ENCODE results near the gene ZNF594. TPM values are rescaled to one million over a fixed set of nuclear protein-coding genes. Genes with fewer than 3 reads are reported as not detected.
A peak's percentile ranks its signal among the peaks of the same experiment; 100 is the strongest.

The ZNF594 gene
- total and polyA plus RNA-seq, 2 experiments from 2014 or later = 3.1 to 6.2 TPM

DNA sequence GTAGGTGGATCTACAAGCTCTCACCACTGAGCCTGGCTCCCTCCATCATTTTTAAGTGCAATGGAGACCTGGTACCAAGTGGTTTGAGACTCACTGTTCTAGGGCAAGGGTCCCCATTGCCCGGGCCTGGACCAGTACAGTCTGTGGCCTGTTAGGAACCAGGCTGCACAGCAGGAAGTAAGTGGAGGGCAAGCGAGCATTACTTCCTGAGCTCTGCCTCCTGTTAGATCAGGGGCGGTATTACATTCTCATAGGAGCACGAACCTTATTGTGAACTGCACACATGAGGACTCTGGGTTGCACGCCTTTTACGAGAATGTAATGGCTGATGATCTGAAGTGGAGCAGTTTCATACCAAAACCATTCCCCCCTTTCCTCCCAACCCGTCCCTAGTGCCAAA is 6.8 kb upstream of the ZNF594 start:
- in situ Hi-C loops (cut with MboI) = no loop called here
- H3K4me3 ChIP-seq = no peak overlapping the region
- no peak overlapping the region for H3K9ac ChIP-seq
- no peaks in the 10 kb centered on the region for H3K27me3 ChIP-seq (replicated peaks; ENCODE audit: insufficient read depth)
- H3K9me3 ChIP-seq (ENCODE audit: low read depth) = no peaks in the 10 kb centered on the region
- DNase-seq = no peak
- no peak overlapping the region for H3K4me2 ChIP-seq (ENCODE audit: unreplicated experiment)
- H3K27ac ChIP-seq = no peak overlapping the region
- no peaks in the 10 kb centered on the region for H4K20me1 ChIP-seq (ENCODE audit: insufficient read depth)
- WGBS, 2 experiments (ENCODE audit: low coverage in 1 of 2, low lambda C conversion rate in 2 of 2, missing lambda C conversion rate in 2 of 2) = 87 to 88% methylated on average over 7 of the region's 7 CpGs
- no peaks in the 10 kb centered on the region for H3K9me2 ChIP-seq (ENCODE audit: insufficient read depth)
- H3K4me1 ChIP-seq (ENCODE audit: insufficient read depth) = peaks cover 15% of the 10 kb centered on the region
- no peak overlapping the region for H2AFZ ChIP-seq
- peaks cover 3% of the 10 kb centered on the region; the same call in 1 of the 2 replicates for H3K79me2 ChIP-seq (ENCODE audit: insufficient read depth)
- H3F3A ChIP-seq (ENCODE audit: insufficient read depth) = peaks cover 7% of the 10 kb centered on the region; the same call in 1 of the 2 replicates
- TF ChIP-seq EZH2phosphoT487 (IDR thresholded peaks at IDR 0.05; ENCODE audit: insufficient read depth, low read depth) = no peak
- no peak for TF ChIP-seq EZH2 (IDR thresholded peaks at IDR 0.05; ENCODE audit: insufficient read depth, poor library complexity, severe bottlenecking)
- H3K36me3 ChIP-seq (ENCODE audit: low read depth) = no peaks in the 10 kb centered on the region

DNA sequence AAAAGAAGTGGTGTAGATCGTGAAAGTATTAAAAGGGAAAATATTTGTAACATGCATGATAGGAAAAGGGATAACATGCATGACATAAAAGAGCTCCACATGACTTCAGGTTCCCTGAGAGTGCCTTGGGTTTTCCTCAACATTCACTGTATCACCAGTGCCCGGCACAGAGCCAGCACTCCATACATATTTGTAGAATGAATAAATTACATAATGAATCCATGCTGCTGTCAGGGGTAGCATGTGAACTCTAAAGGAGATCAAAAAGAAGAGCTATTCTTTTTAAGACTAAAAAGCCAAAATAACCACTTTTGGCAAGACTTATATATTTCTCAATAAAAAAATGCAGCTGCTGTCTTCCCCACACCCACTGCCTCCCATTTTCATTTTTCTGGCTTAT is 2.7 kb upstream of the ZNF594 start:
- H3K4me3 ChIP-seq = no peak overlapping the region
- no peaks in the 10 kb centered on the region for H4K20me1 ChIP-seq (ENCODE audit: insufficient read depth)
- H3K9me2 ChIP-seq (ENCODE audit: insufficient read depth) = no peaks in the 10 kb centered on the region
- no peak overlapping the region for H3K4me2 ChIP-seq (ENCODE audit: unreplicated experiment)
- H3K9me3 ChIP-seq (ENCODE audit: low read depth) = no peaks in the 10 kb centered on the region
- H3K9ac ChIP-seq = no peak overlapping the region
- H2AFZ ChIP-seq = no peak overlapping the region
- 68 to 77% methylated on average over 2 of the region's 2 CpGs for WGBS, 2 experiments (ENCODE audit: low coverage in 1 of 2, low lambda C conversion rate in 2 of 2, missing lambda C conversion rate in 2 of 2)
- H3K36me3 ChIP-seq (ENCODE audit: low read depth) = no peaks in the 10 kb centered on the region
- no peaks in the 10 kb centered on the region for H3K27me3 ChIP-seq (replicated peaks; ENCODE audit: insufficient read depth)
- peaks cover 34% of the 10 kb centered on the region for H3K79me2 ChIP-seq (ENCODE audit: insufficient read depth)
- TF ChIP-seq EZH2 (IDR thresholded peaks at IDR 0.05; ENCODE audit: insufficient read depth, poor library complexity, severe bottlenecking) = no peak
- no peak for TF ChIP-seq EZH2phosphoT487 (IDR thresholded peaks at IDR 0.05; ENCODE audit: insufficient read depth, low read depth)
- in situ Hi-C loops (cut with MboI) = no loop called here
- DNase-seq = peak; percentile 72
- H3K27ac ChIP-seq = no peak overlapping the region
- H3K4me1 ChIP-seq (ENCODE audit: insufficient read depth) = peaks cover 7% of the 10 kb centered on the region; the same call in 1 of the 2 replicates
- H3F3A ChIP-seq (ENCODE audit: insufficient read depth) = peaks cover 13% of the 10 kb centered on the region; the same call in 1 of the 2 replicates

DNA sequence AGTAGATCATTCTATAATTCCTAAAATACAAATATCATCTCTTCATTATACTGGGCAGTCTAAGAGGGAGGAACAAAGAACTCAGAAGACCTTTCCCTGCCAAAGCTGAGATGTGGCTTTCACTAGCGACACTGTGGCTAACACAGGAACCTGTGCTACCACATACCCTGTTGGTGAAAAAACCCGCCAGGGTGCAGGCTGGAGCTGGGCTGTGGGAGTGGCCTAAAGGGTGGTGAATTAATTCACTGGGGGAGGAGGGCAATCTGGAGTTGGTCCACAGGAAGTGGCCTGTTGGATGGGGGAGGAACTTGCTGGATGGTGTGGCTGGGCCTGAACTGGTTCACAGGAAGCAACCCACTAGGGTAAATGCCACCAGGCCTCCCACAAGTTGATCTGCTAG is 7.4 kb downstream of the ZNF594 start:
- H3K4me3 ChIP-seq = no peak overlapping the region
- TF ChIP-seq EZH2 (IDR thresholded peaks at IDR 0.05; ENCODE audit: insufficient read depth, poor library complexity, severe bottlenecking) = no peak
- TF ChIP-seq EZH2phosphoT487 (IDR thresholded peaks at IDR 0.05; ENCODE audit: insufficient read depth, low read depth) = no peak
- H3K9ac ChIP-seq = no peak overlapping the region
- peaks cover 17% of the 10 kb centered on the region for H3K9me3 ChIP-seq (ENCODE audit: low read depth)
- no peak overlapping the region for H3K4me2 ChIP-seq (ENCODE audit: unreplicated experiment)
- no peak overlapping the region for H2AFZ ChIP-seq
- H3K79me2 ChIP-seq (ENCODE audit: insufficient read depth) = peaks cover 3% of the 10 kb centered on the region
- H3K27me3 ChIP-seq (replicated peaks; ENCODE audit: insufficient read depth) = no peaks in the 10 kb centered on the region
- 95 to 100% methylated on average over 2 of the region's 2 CpGs for WGBS, 2 experiments (ENCODE audit: low coverage in 1 of 2, low lambda C conversion rate in 2 of 2, missing lambda C conversion rate in 2 of 2)
- peaks cover 30% of the 10 kb centered on the region for H3K36me3 ChIP-seq (ENCODE audit: low read depth)
- no peak overlapping the region for H3K27ac ChIP-seq
- H3K9me2 ChIP-seq (ENCODE audit: insufficient read depth) = no peaks in the 10 kb centered on the region
- no peaks in the 10 kb centered on the region for H4K20me1 ChIP-seq (ENCODE audit: insufficient read depth)
- H3F3A ChIP-seq (ENCODE audit: insufficient read depth) = peaks cover 27% of the 10 kb centered on the region
- H3K4me1 ChIP-seq (ENCODE audit: insufficient read depth) = no peaks in the 10 kb centered on the region
- in situ Hi-C loops (cut with MboI) = no loop called here
- no peak for DNase-seq

DNA sequence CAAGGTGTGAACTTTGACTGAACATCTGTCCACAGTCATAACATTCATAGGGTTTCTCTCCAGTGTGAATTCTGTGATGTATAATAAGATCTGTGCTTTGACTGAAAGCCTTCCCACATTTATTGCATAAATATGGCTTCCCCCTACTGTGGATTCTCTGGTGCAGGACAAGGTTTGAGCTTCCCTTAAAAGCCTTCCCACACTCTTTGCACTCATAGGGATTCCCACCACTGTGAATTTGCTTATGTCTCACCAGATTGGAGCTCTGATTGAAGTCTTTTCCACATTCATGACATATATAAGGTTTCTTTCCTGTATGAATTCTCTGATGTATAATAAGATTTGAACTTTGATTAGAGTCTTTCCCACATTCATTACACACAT is 8.3 kb downstream of the ZNF594 start:
- Histone ChIP-seq H3K4me2 (ENCODE audit: unreplicated experiment) (no peak overlapping the region), H3K9ac (no peak overlapping the region), H3K79me2 (ENCODE audit: insufficient read depth) (no peaks in the 10 kb centered on the region), H3K27ac (no peak overlapping the region), H3K4me1 (ENCODE audit: insufficient read depth) (no peaks in the 10 kb centered on the region), H3K9me2 (ENCODE audit: insufficient read depth) (no peaks in the 10 kb centered on the region), H3K27me3 (replicated peaks; ENCODE audit: insufficient read depth) (no peaks in the 10 kb centered on the region), H4K20me1 (ENCODE audit: insufficient read depth) (no peaks in the 10 kb centered on the region), H3K36me3 (ENCODE audit: low read depth) (peaks cover 32% of the 10 kb centered on the region), H3F3A (ENCODE audit: insufficient read depth) (peaks cover 27% of the 10 kb centered on the region), H3K9me3 (ENCODE audit: low read depth) (peaks cover 17% of the 10 kb centered on the region), H2AFZ (no peak overlapping the region), H3K4me3 (no peak overlapping the region)
- TF ChIP-seq EZH2phosphoT487 (IDR thresholded peaks at IDR 0.05; ENCODE audit: insufficient read depth, low read depth) (no peak), EZH2 (IDR thresholded peaks at IDR 0.05; ENCODE audit: insufficient read depth, poor library complexity, severe bottlenecking) (no peak)
- no peak for DNase-seq
- in situ Hi-C loops (cut with MboI) = no loop called here

Data from GM23248 (cell line).